Activated T-helper 1 cell treated with anti-CD3 and anti-CD28 coated beads, Interleukin-2, amount 50 U/mL, for 16 hours (primary cell): ENCODE results near the gene PSD4.

ENCODE experiments used
- DNase-seq, 2 donors: peaks; one replicate each; pipeline ENCODE4 v3.0.0-alpha.2; 2020; ENCODE audit warnings: low read depth in 1 of 2, low spot score in 1 of 2

Gene PSD4

GRCh38 chr2:113203217-113203530 lies 29.4 kb downstream of the PSD4 start:
- DNase-seq = no peak

GRCh38 chr2:113203901-113204519 lies 30.2 kb downstream of the PSD4 start:
- DNase-seq = peak; percentile 47 to 55

GRCh38 chr2:113206251-113206650 lies 32.5 kb downstream of the PSD4 start:
- no peak for DNase-seq

GRCh38 chr2:113207021-113207420 lies 33.2 kb downstream of the PSD4 start:
- DNase-seq = no peak

- no peak for DNase-seq
These were observed 34.6 kb downstream of the PSD4 start for GRCh38 chr2:113208396-113208795.

- DNase-seq = no peak
These were observed 35.4 kb downstream of the PSD4 start for GRCh38 chr2:113209011-113209645.

GRCh38 chr2:113209646-113210171 lies 35.9 kb downstream of the PSD4 start:
- DNase-seq = no peak

- DNase-seq = no peak
These were observed 37.7 kb downstream of the PSD4 start for GRCh38 chr2:113211226-113212105.

GRCh38 chr2:113212245-113213060 lies 38.7 kb downstream of the PSD4 start:
- DNase-seq = no peak

GRCh38 chr2:113213061-113213930 lies 39.5 kb downstream of the PSD4 start:
- DNase-seq = no peak

GRCh38 chr2:113214141-113214540 lies 40.4 kb downstream of the PSD4 start:
- no peak for DNase-seq

GRCh38 chr2:113215056-113215455 lies 41.3 kb downstream of the PSD4 start:
- no peak for DNase-seq

GRCh38 chr2:113216321-113216720 lies 42.5 kb downstream of the PSD4 start:
- no peak for DNase-seq

- DNase-seq = no peak
These were observed 43.2 kb downstream of the PSD4 start for GRCh38 chr2:113216891-113217454.

- DNase-seq = no peak
These were observed 43.9 kb downstream of the PSD4 start for GRCh38 chr2:113217455-113218282.

GRCh38 chr2:113218283-113219091 lies 44.7 kb downstream of the PSD4 start:
- DNase-seq = no peak

GRCh38 chr2:113219092-113219441 lies 45.3 kb downstream of the PSD4 start:
- DNase-seq = no peak

- DNase-seq = no peak
These were observed 45.7 kb downstream of the PSD4 start for GRCh38 chr2:113219525-113219888.
